Upper lobe of left lung (tissue), 4 donors: ENCODE measurements around the gene CAT.

Experiments used
- CTCF ChIP-seq, 6 experiments: fragments of 450-650 bp in 4 of 6; fragments of 200-600 bp in 2 of 6; sonication (generic) in 2 of 6; IDR thresholded peaks; one replicate each; pipeline ENCODE4 v1.5.1; 2016 to 2019; ENCODE audit warnings: antibody characterized with exemption in 6 of 6
- POLR2AphosphoS5 ChIP-seq, 2 donors: sonication (generic); formaldehyde crosslinking; IDR thresholded peaks; one replicate each; pipeline ENCODE4 v1.5.1; 2017; ENCODE audit warnings: antibody characterized with exemption in 2 of 2

GRCh38 chr11:34425867-34426266 lies 12.9 kb upstream of the CAT start:
- TF ChIP-seq CTCF (IDR thresholded peaks at IDR 0.05) (no peak), POLR2AphosphoS5 (IDR thresholded peaks at IDR 0.05) (no peak)
